ENCODE results near the gene GALNS. TPM values are rescaled to one million over a fixed set of nuclear protein-coding genes. Genes with fewer than 3 reads are reported as not detected.

The GALNS gene
- total and polyA plus RNA-seq, 2 of the 13 experiments (the other 11 are each of a cell fraction or from before 2014, with no cell fraction given): 9.2 to 9.8 TPM

- peak overlapping the region; percentile 18; the same call in 1 of the 2 replicates for H3K4me2 ChIP-seq (ENCODE audit: low read depth, low read length)
- peaks cover 31% of the 10 kb centered on the region for H3K4me1 ChIP-seq (ENCODE audit: insufficient read depth, low read length)
- ChIA-PET POLR2A (interaction anchor here (1.0 to 1.2 kb wide), 2 partner anchors 24 to 59 kb away, joined by 3 read pairs; no protein-coding TSS in a partner anchor), CTCF (ENCODE audit: low intra/inter-chr PET ratio, low total read pairs) (no interaction called here)
- no TSS peak for BruUV-seq (replicated peaks)
- peak; percentile 4 for FAIRE-seq
- intact Hi-C loops (cut with micrococcal nuclease; ENCODE audit: unreplicated experiment): loop anchor here (5.0 kb wide), 2 partner anchors 39 to 349 kb away; partner anchors contain the start of genes GALNS and TRAPPC2L
- no peaks in the 10 kb centered on the region for H3K36me3 ChIP-seq (replicated peaks in 1 of 2; ENCODE audit: control insufficient read depth in 1 of 2, insufficient read depth in 2 of 2, low read length in 2 of 2)
- peaks cover 0 to 5% of the 10 kb centered on the region in 2 experiments; a peak in 1 of 5 replicates for H3K27me3 ChIP-seq (ENCODE audit: control insufficient read depth in 1 of 2, insufficient read depth in 2 of 2, low read length in 2 of 2)
- in situ Hi-C loops (cut with HindIII; ENCODE audit: extremely low pct_ligation_motif_present, low pct_unique_long_range_greater_than_20kb): loop anchor here (5.0 kb wide), 1 partner anchor 349 kb away; no protein-coding TSS in a partner anchor
- H3K4me3 ChIP-seq (replicated peaks in 1 of 3; ENCODE audit: insufficient read depth in 1 of 3, low read depth in 2 of 3, low read length in 3 of 3): no peak overlapping the region; a peak in 1 of 6 replicates
- no peaks in the 10 kb centered on the region for H4K20me1 ChIP-seq (ENCODE audit: insufficient read depth, low read length)
- H2AFZ ChIP-seq (ENCODE audit: low read length): no peak overlapping the region
- H3K9ac ChIP-seq (ENCODE audit: insufficient read depth, low read depth, low read length): no peak overlapping the region
- no peaks in the 10 kb centered on the region for H3K79me2 ChIP-seq (ENCODE audit: insufficient read depth, low read length)
- no peaks in the 10 kb centered on the region for H3K9me3 ChIP-seq (ENCODE audit: low read length)
- no peak for DNase-seq (ENCODE audit: low spot score)
- peak; percentile 3 for ATAC-seq
- WGBS (ENCODE audit: low lambda C conversion rate): 35% methylated on average over 22 of the region's 40 CpGs
- H3K27ac ChIP-seq (ENCODE audit: extremely low read length, insufficient read depth, low read length): no peak overlapping the region
- TF ChIP-seq ZBTB21 (CRISPR knock-in tag; IDR thresholded peaks at IDR 0.05) (peak; percentile 57; the same call in 1 of the 2 replicates), ZNF687 (CRISPR knock-in tag; IDR thresholded peaks at IDR 0.05) (peak; percentile 53), SOX5 (CRISPR knock-in tag; IDR thresholded peaks at IDR 0.05; ENCODE audit: borderline replicate concordance) (no peak), ZNF235 (CRISPR knock-in tag; IDR thresholded peaks at IDR 0.05; ENCODE audit: borderline replicate concordance) (peak; percentile 71; the same call in 1 of the 2 replicates), CTCF (CRISPR knock-in tag; IDR thresholded peaks at IDR 0.05) (0 out of 2 replicates have a peak, but pooled peaks have one; percentile 11), AGO2 (optimal IDR thresholded peaks at IDR 0.05; ENCODE audit: low read depth, low read length) (peak; percentile 81), ZNF468 (CRISPR knock-in tag; IDR thresholded peaks at IDR 0.05) (peak; percentile 34; the same call in 1 of the 2 replicates), THAP8 (CRISPR knock-in tag; IDR thresholded peaks at IDR 0.05; ENCODE audit: borderline replicate concordance) (no peak), PCBP2 (optimal IDR thresholded peaks at IDR 0.05; ENCODE audit: low read depth, low read length, poor library complexity, severe bottlenecking) (no peak), SMC3 (IDR thresholded peaks at IDR 0.05; ENCODE audit: low read length) (no peak), IRF2 (CRISPR knock-in tag; IDR thresholded peaks at IDR 0.05) (no peak), ZNF333 (CRISPR knock-in tag; IDR thresholded peaks at IDR 0.05; ENCODE audit: borderline replicate concordance) (peak; percentile 78), GZF1 (CRISPR knock-in tag; IDR thresholded peaks at IDR 0.05) (no peak)
- TF ChIP-seq, protein P1, sequence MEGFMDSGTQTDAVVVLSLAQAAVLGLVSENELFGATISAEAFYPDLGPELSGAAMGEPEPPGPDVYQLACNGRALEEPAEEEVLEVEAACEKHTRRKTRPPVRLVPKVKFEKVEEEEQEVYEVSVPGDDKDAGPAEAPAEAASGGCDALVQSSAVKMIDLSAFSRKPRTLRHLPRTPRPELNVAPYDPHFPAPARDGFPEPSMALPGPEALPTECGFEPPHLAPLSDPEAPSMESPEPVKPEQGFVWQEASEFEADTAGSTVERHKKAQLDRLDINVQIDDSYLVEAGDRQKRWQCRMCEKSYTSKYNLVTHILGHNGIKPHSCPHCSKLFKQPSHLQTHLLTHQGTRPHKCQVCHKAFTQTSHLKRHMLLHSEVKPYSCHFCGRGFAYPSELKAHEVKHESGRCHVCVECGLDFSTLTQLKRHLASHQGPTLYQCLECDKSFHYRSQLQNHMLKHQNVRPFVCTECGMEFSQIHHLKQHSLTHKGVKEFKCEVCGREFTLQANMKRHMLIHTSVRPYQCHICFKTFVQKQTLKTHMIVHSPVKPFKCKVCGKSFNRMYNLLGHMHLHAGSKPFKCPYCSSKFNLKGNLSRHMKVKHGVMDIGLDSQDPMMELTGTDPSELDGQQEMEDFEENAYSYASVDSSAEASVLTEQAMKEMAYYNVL (CRISPR knock-in tag; IDR thresholded peaks at IDR 0.05; ENCODE audit: borderline replicate concordance): 0 out of 2 replicates have a peak, but pooled peaks have one; percentile 43
These were observed 38.8 kb downstream of the GALNS start for GRCh38 chr16:88817785-88818574.
